NCI-H774 (cell line): ENCODE data around the gene BRCA1.

Experiments used
- DNase-seq: peaks from one replicate; lab custom pipeline; 2025; lab: John Stamatoyannopoulos, UW

BRCA1 gene

DNA sequence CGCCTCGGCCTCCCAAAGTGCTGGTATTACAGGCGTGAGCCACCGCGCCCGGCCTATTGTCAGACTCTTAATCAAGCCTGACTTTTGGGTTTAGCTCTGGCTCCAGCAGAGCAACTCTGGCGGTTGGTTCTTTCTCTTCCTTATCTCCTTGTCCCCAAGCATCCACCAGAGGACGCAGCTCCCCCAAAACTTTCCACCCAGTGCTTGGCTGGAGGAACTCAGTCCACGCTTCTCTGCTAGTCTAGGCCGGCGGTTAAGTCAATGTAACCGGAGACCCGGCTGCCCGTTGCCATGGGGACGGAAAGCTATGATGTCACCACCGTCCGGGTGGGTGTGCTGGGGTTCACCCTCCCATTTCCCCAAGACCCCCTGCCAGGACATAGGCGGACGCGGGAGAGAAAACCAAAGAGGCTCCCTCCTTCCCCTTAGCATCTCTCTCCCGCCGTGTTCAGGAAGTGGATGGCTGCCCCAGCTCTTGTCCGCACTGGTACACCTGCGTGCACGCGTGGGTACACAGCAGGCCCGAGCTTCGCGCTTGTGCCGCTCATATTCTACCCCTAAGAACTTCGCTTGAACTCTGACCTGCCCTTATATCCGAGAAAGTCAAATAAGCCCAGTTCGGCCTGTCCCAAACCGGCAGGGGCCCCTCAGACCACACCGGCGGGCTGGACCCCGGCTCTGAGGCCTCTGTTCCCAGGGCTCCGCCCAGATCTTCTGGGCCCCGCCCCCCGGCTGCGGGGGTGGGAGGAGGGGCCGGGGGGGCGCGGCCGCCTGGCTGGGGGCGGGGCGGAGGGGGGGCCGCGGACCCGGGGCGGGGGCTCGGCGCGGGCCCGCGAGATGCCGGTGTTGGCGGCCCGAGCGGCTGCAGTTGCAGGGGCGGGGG, 100.5 kb downstream of the BRCA1 start, which contains the start of gene RND2:
Gene RND2, plus strand, starts transcription at position 825 of the 883 bp plus-strand sequence. CDS start 117 bp downstream, outside the sequence.
- DNase-seq: peak; percentile 94

DNA sequence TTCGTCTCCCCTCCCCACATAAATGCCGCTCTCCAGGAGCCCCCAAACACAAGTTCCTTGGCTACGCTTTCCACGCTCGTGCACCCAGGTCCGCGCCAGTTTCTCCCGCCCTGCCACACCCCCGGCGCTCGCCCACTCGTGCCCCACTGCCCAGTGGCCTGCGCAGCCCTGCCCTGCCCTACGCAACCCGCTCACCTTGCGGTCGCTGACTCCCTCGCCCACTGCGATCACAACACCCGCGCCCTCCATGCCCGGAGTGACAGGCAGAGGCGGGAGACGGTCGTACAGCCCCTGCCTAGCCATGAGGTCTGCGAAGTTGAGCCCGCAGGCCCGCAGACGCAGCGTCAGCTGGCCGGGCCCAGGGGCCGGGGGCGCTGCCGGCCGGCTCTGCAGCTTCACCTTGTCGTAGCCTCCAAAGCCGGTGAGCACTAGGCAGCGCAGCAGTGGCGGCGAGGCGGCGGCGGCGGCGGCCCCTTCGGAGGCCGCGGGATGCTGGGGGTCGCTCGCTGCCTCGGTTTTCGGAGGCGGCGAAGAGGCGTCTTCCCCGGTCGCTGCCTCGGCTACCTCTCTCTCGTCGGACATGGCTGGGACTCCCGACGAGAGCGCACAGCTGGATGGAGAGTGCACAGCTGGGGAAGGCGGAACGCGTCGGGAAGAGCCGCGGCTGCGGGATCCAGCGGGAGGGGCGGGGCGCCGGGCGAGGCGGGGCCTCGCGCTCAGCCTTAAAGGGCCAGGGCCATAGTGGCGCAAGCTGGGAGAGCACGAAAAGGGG, 103.2 kb downstream of the BRCA1 start, which contains the start of gene VAT1:
Gene VAT1, minus strand, starts transcription at position 645 of the 772 bp plus-strand sequence. Its CDS starts 63 bp downstream, at position 582.
- peak; percentile 86 for DNase-seq

DNA sequence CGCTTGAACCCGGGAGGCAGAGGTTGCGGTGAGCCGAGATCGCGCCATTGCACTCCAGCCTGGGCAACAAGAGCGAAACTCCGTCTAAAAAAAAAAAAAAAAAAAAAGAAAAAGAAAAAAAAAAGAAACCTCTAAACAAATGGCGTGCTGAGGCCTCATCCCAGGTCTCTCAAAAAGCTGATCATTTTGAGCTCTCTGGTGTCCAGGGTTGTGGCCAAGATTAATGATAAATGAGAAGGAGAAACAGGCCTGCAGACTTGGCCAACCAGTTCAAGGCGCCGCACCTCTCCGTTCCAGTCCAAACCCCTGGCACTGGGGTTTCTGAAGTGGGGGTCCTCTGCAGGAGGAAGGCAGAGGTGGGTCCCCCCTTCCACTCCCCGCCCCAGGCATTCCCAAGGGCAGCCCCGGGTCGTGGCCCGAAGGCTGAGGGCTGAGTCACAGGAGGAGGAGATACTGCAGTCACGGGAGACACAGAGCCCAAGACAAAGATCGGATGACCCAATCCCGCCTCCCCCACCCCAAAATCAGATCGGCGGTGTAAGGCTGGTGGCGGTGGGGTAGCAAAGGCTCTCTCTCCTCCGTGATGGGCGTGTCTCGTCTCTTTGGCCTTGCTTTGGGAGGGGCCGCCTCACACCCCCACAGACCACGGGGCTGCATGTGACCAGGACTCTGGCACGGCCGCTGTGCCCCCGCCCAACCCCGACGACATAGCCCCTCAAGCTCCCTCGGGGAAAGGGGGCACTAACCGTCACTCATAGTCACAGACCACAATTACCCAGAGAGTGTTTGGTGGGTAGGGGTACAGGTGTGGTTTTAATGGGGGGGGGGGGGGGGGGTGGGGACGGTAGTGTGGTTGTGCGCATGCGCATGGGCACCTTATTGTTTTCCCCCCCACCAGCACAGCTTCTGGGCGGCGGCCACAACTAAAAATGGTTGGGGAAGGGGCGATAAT, 104.1 kb downstream of the BRCA1 start:
- DNase-seq: peak; percentile 53

DNA sequence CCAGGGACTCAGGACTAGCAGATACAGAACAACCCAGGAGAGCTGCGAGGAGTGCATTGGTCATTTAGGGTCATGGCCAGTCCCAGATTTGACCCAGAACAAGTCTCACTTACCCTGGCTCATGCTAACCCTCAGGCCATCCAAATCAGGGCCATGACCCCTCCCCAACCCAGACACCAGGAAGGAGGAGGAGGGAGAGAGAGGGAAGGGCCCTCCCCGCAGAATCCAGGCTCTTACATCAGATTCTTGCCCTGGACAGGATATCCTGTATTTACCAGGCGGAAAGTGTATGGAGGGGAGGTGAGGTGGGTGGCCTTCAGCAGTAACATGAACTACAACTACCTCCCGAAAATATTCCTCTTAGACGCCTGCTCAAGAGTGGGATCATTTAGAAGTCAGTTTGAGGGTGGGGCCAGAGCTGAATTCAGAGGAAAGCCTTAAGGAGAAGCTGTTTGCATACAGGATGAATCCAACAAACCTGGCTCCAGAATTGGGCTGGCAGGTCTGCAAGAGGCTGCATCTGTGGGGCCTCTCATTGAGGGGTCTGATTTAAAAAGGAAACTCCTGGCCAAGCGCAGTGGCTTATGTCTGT, 105.0 kb downstream of the BRCA1 start:
- DNase-seq: no peak

DNA sequence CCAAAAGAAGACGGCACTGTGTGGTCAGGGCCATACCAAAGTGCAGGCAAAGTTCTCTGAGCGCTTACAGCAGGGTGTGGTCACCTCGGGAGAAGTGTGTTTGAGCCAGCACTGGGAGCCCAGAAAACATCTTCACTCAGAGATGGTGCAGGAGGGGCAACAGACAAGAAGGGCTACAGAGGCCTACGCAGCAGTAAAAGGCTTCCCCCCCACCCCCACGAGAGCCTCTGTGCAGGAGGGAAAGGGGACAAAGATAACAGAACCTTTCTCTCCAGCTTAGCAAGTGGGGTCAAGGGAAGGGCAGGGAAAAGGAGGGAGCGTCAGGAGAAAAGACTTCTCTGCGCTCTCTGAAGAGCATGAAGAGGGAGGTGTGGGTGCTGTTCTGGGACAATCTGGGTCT, 105.7 kb downstream of the BRCA1 start:
- DNase-seq: no peak

DNA sequence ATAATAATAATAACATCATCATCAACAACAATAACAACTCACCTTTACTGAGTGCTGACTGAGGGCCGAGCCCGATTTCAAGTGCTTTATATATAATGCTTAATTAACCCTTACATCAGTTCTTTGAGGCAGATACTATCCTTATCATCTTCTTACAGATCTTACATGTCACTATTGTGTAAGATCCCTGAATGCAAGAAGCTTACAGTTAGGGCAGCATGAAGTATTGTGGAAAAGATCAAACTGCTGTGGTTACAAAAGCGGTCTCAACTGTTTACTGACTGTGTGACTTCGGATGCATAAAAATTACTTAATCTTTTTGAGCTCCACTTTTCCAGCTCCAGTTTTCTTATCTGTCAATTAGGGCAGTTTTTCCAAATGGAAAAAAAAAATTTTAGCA, 106.2 kb downstream of the BRCA1 start:
- no peak for DNase-seq

DNA sequence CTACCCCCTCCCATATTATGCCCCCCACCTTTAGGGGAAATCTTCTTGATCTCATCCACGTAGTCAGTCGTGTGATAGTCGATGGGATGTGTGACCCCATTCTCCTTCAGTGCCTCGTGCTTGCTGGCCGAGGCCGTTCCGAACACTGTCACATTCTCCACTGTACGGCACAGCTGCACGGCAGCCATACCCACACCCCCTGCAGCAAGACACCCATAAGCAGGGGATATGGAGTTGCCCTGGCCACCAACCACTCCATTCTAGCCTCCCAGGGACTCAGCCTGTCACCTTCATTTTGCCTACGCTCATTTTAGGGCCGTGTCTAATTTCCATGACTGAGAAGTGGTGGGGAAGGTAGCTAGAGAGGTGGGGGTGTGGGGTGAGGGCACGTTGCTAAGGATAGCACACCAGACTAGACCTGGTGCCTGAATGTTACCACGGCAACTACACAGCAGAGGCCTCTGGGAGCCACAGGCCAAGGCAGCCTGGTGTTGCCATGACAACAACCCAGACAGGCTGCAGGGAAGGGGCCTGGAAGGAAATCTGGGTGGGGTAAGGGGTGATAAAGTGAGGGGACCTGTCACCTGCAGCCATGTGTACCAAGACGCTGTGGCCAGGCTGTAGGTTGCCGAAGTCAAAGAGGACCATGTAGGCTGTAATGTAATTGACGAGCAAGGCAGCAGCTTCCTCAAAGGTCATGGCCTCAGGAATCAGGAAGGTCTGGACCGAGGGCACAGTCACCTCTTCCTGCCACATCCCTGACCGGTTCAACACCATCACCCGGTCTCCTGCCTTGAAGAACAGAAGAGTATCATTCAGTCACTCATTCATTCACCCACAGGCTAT, 106.9 kb downstream of the BRCA1 start:
- peak; percentile 41 for DNase-seq

DNA sequence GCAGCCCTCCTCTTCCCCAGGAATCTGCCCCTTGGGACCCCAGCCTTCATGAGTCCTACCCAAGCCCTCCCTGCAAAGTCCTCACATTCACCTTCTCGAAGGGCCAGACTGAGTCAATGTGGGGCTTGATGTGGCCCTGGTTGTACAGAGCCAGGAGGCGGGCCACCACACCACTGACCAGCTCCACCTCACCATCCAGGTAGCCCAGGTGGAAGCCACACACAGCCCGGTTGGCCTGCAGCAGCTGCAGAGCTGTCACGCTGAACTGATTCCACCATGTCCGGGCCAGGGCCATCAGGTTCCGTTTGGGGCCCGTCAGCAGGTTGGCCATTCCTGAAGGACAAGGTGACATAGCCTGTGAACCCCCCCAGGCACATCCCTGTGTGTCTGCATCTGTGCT, 108.9 kb downstream of the BRCA1 start:
- no peak for DNase-seq

DNA sequence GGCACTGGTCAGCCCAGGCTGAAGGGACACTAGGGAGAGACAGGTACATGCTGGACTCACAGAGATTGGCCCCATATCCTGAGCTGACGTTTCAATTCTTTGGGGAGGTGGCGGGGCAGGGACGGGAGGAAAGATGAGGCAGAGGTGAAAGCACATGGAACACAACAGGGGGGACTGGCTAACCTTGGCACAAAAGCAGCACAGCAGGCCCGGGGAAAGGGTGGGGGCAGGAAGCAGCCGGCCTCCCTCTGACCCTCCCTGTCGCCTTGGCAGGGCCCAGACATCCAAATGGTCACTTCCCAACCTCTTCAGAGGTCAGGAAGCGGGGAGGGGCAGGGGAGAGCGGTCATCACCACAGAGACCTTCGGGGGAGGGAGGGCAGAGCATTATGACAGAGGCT, 109.6 kb downstream of the BRCA1 start:
- no peak for DNase-seq

DNA sequence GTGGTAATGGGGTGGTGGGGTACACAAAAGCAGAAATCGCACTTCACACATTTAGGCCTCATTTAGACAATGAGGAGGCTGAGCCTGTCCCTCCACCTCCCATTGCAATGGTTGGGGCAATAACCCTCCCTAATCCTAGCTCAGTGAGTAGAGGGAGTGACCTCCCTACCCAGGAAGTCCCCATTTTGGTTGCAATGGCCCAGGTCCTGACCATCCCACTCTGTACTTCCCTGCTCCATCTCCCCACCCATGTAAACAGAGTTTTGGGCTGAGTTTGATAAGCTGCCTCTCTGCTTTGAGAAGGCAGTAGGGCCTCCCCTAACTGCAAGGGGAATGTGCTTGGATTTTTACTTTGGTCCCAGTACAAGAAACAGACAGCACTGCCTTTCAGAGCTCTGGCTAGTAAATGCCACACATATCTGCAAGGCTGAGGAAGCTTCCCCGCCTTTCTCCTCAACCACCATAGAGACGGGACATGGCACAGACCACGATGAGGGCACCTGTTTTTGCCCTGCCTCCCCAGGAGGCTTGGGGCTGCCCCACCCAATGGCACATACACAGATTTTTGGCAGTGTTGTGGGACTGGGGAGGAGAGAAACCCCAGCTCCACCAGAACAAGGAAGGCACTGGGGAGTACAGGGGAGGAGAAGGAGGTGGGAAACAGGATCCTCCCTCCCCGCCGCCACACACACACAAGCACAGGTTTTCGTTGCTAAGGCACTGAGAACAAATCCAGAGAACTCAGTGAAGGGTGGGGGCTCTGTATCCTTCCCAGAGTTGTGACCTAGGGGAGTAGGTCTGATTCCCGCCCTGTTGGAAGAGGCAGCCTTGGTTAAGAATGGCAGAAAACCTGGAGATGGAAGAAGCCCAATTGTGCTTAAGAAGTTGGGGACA, 110.3 kb downstream of the BRCA1 start:
- no peak for DNase-seq

DNA sequence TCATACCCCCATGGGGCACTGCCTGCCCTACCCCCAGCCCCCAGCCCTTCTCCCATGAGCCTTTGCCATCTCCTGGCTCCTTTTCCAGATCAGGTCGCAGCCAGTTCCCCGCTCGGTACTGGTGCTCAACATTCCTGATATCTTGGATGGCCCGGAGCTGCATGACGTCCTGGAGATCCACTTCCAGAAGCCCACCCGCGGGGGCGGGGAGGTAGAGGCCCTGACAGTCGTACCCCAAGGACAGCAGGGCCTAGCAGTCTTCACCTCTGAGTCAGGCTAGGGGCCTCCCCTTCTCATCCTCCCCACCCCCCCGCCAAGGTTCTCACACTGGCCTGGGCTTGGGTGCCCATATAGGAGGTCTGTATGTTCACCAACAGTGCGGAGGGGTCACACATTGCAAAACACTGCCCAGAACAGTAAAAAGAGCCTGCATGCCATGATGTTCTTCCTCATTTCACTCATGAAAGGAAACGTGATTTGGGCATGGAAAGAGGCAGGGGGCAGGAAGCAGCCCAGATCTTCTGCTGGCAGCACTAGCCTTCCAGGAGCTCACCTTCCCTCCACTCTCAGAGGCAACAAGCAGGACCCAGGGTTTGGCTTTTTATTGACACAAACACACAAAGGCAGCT, 111.0 kb downstream of the BRCA1 start:
- DNase-seq: no peak

DNA sequence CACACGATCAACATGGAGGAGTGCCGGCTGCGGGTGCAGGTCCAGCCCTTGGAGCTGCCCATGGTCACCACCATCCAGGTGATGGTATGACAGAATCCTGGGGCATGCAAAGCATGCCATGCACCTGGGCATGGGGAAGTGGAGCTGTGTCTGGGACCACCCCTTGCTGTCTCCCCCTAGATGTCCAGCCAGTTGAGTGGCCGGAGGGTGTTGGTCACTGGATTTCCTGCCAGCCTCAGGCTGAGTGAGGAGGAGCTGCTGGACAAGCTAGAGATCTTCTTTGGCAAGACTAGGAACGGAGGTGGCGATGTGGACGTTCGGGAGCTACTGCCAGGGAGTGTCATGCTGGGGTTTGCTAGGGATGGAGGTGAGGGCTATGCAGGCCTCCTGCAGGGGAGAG, 111.9 kb downstream of the BRCA1 start:
- DNase-seq: no peak

DNA sequence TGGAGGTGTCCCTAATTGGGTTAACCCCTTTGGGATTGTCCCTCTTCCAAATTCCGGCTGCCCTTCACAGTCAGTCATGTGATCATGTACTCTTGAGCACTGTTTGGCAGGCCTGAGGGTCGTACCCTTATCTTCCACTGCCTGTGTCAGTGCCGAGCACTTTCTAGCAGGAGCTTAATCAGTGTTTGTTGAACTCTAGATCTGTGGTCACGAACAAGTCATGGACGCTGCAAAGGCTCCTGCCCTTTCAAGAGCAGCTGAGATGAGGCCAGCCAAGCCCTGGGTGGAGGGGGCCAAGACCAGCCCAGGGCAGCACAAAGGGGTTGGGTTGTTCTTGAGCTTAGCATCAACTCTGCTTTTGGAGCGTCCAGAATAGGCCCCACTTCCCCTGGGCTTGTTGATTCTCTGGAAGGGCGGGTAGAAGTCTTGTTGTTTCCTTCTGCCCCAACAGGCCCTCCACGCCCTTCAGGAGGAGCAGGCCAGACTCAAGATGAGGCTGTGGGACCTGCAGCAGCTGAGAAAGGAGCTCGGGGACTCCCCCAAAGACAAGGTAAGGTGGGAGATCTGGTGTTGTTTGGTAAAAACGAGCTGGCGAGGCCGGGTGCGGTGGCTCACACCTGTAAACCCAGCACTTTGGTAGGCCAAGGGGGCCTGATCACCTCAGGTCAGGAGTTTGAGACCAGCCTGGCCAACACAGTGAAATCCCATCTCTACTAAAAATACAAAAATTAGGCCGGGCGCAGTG, 113.3 kb downstream of the BRCA1 start:
- no peak for DNase-seq

DNA sequence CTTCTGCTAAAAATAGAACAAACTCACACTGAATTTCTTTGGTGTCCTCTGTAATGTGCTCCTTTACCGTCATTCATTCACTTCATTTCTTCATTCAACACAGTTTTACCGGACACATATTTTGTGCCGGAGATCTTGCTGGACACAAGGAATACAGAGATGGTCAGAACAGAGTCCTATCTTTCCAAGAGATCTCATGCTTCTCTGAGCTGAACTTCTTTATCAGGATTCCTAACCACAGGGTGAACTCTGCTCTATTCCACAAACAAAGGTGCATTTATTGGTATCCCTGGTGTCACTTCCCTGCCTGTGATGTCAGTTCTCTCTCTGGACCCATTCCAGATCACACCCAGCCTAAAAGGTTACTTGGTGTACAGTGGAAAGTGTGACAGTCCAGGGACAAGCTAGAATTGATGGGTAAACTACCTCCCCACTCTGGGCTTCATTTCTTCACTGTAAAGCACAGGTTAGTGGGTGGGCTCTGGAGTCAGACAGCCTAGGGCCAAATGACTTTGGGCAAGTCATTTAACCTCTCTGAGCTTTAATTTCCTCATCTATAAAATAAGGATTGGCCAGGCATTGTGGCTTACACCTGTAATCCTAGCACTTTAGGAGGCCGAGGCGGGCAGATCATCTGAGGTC, 114.4 kb downstream of the BRCA1 start:
- no peak for DNase-seq

DNA sequence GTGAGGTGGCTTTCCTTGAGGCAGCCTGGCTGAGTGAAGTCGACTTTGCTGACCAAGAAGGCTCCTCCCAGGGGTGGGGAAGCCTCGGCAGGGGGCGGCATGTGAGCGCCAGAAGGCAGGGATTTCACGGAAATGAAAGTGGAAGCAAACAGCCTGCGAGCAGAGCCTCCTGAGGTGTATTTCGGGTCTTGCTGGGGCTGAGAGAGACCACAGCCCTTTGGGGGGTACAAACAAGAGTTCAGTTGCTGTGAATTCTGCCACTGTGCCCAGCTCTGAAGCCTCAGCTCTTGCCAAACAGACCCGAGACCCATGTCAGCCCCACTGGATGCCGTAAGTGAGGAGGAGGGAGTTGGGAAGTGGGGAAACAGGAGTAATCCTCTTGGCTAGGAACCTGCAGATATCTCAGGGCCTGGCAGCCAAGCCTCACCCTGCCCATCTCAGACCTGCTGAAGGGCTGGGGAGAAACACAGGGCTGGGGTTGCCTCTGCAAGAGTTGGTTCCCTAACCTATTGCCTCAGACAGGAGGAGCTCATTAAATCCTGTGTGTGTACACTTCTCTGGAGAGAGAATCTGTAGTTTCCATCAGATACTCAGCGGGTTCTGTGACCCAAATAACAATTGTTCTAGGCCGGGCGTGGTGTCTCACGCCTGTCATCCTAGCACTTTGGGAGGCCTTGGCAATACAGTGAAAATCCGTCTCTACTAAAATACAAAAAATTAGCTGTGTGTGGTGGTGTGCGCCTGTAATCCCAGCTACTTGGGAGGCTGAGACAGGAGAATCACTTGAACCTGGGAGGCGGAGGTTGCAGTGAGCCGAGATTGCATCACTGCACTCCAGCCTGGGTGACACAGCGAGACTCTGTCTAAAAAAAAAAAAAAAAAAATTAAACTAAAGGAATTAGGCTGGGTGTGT, 118.3 kb downstream of the BRCA1 start, which contains the start of gene IFI35:
Gene IFI35, plus strand, starts transcription at position 146 of the 913 bp plus-strand sequence. Its CDS starts 164 bp downstream, at position 310.
- peak; percentile 77 for DNase-seq

DNA sequence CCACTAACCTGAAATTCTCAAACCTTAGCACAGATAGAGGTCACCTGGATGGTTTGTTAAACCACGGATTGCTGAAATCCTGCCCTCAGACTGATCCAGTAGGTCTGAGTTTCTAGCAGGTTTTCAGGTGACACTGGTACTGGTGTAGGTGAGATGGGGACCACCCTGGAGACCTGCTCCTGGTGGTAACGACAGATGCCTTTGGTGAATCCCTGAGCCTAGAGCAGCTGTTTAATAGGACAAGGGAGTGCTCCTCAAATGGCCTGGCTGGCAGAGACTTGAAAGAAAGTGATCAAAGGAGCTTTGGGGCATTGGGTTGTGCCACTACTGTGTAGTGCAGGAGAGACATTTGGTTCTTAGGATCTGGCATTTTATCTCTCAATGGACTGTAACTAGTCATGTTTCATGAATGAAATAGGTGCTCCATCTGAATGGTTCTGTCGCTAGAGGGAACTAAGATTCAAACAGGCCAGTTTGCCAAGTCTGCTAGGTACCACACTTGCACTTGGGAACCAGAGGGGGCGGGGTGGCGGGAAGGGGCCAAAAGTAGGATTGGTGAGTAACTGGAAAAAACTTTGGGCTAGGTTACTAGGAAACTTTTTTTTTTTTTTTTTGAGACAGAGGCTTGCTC, 121.5 kb downstream of the BRCA1 start:
- DNase-seq: no peak
